Measurements from ENCODE around the gene PRDX5. TPM values are rescaled to one million over a fixed set of nuclear protein-coding genes. Genes with fewer than 3 reads are reported as not detected.

The PRDX5 gene
- total and polyA plus RNA-seq, 10 of the 15 experiments (the other 5 are each of a cell fraction or from before 2014, with no cell fraction given), result 95.7 to 406 (median 240) TPM

DNA sequence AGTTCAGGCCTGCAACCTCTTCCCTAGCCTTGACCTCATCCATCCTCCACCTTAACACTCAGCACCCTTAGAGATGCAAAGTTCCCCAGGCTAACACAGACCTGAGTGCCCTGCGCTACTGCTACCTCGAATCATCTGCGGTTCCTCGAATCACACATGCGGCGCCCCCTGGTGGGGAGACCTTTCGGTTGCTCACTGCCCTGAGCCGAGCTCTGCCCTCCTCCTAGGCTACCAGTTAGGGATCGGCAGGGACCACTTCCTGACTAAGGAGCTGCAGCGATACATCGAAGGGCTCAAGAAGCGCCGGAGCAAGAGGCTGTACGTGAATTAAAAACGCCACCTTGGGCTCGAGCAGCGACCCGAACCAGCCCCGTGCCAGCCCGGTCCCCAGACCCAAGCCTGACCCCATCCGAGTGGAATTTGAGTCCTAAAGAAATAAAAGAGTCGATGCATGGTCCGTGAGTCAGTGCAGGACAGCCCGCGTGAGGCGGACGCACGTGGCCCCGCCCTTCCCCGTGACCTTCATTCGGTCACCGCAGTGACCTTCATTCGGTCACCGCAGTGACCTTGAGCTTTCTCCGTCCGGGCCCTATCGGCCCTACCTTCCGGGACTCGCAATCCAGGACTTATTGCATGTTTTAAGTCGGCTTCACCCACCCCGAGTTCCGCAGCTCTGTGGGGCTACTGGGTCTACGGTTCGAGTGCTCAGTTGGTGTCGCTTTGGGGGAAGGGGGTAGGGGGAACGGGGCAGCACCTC is 13.4 kb upstream of the PRDX5 start (continued):
- TF ChIP-seq, protein P1, sequence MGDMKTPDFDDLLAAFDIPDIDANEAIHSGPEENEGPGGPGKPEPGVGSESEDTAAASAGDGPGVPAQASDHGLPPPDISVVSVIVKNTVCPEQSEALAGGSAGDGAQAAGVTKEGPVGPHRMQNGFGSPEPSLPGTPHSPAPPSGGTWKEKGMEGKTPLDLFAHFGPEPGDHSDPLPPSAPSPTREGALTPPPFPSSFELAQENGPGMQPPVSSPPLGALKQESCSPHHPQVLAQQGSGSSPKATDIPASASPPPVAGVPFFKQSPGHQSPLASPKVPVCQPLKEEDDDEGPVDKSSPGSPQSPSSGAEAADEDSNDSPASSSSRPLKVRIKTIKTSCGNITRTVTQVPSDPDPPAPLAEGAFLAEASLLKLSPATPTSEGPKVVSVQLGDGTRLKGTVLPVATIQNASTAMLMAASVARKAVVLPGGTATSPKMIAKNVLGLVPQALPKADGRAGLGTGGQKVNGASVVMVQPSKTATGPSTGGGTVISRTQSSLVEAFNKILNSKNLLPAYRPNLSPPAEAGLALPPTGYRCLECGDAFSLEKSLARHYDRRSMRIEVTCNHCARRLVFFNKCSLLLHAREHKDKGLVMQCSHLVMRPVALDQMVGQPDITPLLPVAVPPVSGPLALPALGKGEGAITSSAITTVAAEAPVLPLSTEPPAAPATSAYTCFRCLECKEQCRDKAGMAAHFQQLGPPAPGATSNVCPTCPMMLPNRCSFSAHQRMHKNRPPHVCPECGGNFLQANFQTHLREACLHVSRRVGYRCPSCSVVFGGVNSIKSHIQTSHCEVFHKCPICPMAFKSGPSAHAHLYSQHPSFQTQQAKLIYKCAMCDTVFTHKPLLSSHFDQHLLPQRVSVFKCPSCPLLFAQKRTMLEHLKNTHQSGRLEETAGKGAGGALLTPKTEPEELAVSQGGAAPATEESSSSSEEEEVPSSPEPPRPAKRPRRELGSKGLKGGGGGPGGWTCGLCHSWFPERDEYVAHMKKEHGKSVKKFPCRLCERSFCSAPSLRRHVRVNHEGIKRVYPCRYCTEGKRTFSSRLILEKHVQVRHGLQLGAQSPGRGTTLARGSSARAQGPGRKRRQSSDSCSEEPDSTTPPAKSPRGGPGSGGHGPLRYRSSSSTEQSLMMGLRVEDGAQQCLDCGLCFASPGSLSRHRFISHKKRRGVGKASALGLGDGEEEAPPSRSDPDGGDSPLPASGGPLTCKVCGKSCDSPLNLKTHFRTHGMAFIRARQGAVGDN (IDR thresholded peaks at IDR 0.05), result 0 out of 2 replicates have a peak, but pooled peaks have one; percentile 45
- TF ChIP-seq PAX8 (IDR thresholded peaks at IDR 0.05), result no peak

DNA sequence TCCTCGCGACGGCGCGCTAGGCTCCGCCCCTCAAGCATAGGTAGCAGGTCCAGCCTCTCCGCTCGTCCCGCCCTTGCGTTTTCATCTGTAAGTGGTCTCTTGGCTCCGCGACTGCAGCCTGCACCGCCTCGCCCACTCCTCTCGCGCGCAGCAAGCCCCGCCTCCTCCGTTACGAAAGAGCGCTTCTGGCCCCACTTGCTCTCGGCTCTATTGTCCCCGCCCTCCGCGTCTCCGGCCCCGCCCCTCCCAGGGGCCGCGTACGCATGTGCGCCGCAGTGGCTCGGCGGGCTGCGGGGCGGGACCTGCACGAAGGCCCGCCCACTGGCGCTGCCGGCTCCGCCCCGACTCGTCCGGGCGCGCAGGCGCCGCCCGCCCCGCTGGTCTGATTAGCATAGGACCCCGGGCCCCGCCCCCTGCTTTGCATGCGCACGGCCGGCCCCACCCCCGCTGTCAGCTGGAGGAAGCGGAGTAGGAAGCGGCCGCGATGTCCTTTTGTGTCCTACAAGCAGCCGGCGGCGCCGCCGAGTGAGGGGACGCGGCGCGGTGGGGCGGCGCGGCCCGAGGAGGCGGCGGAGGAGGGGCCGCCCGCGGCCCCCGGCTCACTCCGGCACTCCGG is 12.7 kb upstream of the PRDX5 start, which contains the start of gene ESRRA:
Gene ESRRA (plus strand): TSS at position 450 of the 616 bp plus-strand sequence. CDS start 1,656 bp downstream, outside the sequence.
- DNase-seq (ENCODE audit: low read depth, low spot score), result peak; percentile 94
- intact Hi-C loops (cut with micrococcal nuclease; ENCODE audit: unreplicated experiment), result loop anchor here (1.0 to 2.0 kb wide), 2 partner anchors 35 to 64 kb away; partner anchors contain the start of genes CCDC88B and FKBP2
- Histone ChIP-seq H3K79me2 (ENCODE audit: control insufficient read depth, insufficient read depth, low read length) (peaks cover 24% of the 10 kb centered on the region), H3K36me3 (ENCODE audit: control insufficient read depth in 2 of 2, insufficient read depth in 2 of 2, low read length in 1 of 2) (peaks cover 0 to 3% of the 10 kb centered on the region in 2 experiments; a peak in 2 of 4 replicates), H3K27me3 (replicated peaks in 1 of 2; ENCODE audit: control insufficient read depth in 2 of 2, insufficient read depth in 2 of 2, low read length in 1 of 2) (peaks cover 0 to 8% of the 10 kb centered on the region in 2 experiments; a peak in 2 of 4 replicates), H3K4me3 (peak within 1 kb of the TSS; percentile 78), H2AFZ (ENCODE audit: control insufficient read depth, low read depth, low read length) (peak within 1 kb of the TSS; percentile 63), H3K4me2 (ENCODE audit: control insufficient read depth, insufficient read depth) (peak within 1 kb of the TSS; percentile 99), H3K4me1 (ENCODE audit: control insufficient read depth, insufficient read depth, low read length) (peaks cover 25% of the 10 kb centered on the region), H3K9me3 (replicated peaks; ENCODE audit: control insufficient read depth, insufficient read depth, low read length) (no peaks in the 10 kb centered on the region), H3K27ac (ENCODE audit: control insufficient read depth, insufficient read depth) (peak within 1 kb of the TSS; percentile 90), H3K9ac (ENCODE audit: control insufficient read depth, insufficient read depth, low read length) (peak within 1 kb of the TSS; percentile 81), H4K20me1 (ENCODE audit: control insufficient read depth, insufficient read depth) (no peaks in the 10 kb centered on the region)
- WGBS (ENCODE audit: insufficient coverage, insufficient replicate concordance, low lambda C conversion rate, missing lambda C conversion rate), result 1% methylated on average over 40 of the region's 81 CpGs
- in situ Hi-C loops (cut with MboI), result no loop called here
- ATAC-seq, result peak; percentile 83
- CTCF ChIA-PET, result interaction anchor here (0.5 to 5.8 kb wide), 27 partner anchors 12 to 345 kb away, joined by 3 to 238 read pairs (median 5); partner anchors contain the start of genes BAD, CCDC88B, FERMT3 and FKBP2
- FAIRE-seq, result no peak
- POLR2A ChIA-PET, result interaction anchor here (0.6 to 5.8 kb wide), 21 partner anchors 12 to 346 kb away, joined by 3 to 70 read pairs (median 6); partner anchors contain the start of genes BAD, CCDC88B, FERMT3 and FKBP2
- SMC1A ChIA-PET (ENCODE audit: uncharacterized antibody, unreplicated experiment), result interaction anchor here (0.7 to 5.7 kb wide), 9 partner anchors 12 to 99 kb away, joined by 3 to 98 read pairs (median 4); partner anchors contain the start of genes FERMT3, FKBP2, PRDX5 and TRMT112
- BruUV-seq (replicated peaks), result no TSS peak
- RAD21 ChIA-PET (ENCODE audit: unreplicated experiment), result interaction anchor here (0.6 to 5.8 kb wide), 17 partner anchors 13 to 347 kb away, joined by 3 to 125 read pairs (median 6); partner anchors contain the start of genes FERMT3, FKBP2, GPR137 and NUDT22
- TF ChIP-seq, protein P2, sequence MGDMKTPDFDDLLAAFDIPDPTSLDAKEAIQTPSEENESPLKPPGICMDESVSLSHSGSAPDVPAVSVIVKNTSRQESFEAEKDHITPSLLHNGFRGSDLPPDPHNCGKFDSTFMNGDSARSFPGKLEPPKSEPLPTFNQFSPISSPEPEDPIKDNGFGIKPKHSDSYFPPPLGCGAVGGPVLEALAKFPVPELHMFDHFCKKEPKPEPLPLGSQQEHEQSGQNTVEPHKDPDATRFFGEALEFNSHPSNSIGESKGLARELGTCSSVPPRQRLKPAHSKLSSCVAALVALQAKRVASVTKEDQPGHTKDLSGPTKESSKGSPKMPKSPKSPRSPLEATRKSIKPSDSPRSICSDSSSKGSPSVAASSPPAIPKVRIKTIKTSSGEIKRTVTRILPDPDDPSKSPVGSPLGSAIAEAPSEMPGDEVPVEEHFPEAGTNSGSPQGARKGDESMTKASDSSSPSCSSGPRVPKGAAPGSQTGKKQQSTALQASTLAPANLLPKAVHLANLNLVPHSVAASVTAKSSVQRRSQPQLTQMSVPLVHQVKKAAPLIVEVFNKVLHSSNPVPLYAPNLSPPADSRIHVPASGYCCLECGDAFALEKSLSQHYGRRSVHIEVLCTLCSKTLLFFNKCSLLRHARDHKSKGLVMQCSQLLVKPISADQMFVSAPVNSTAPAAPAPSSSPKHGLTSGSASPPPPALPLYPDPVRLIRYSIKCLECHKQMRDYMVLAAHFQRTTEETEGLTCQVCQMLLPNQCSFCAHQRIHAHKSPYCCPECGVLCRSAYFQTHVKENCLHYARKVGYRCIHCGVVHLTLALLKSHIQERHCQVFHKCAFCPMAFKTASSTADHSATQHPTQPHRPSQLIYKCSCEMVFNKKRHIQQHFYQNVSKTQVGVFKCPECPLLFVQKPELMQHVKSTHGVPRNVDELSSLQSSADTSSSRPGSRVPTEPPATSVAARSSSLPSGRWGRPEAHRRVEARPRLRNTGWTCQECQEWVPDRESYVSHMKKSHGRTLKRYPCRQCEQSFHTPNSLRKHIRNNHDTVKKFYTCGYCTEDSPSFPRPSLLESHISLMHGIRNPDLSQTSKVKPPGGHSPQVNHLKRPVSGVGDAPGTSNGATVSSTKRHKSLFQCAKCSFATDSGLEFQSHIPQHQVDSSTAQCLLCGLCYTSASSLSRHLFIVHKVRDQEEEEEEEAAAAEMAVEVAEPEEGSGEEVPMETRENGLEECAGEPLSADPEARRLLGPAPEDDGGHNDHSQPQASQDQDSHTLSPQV (IDR thresholded peaks at IDR 0.05), result no peak
- TF ChIP-seq, protein P3, sequence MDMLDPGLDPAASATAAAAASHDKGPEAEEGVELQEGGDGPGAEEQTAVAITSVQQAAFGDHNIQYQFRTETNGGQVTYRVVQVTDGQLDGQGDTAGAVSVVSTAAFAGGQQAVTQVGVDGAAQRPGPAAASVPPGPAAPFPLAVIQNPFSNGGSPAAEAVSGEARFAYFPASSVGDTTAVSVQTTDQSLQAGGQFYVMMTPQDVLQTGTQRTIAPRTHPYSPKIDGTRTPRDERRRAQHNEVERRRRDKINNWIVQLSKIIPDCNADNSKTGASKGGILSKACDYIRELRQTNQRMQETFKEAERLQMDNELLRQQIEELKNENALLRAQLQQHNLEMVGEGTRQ (IDR thresholded peaks at IDR 0.05; ENCODE audit: borderline replicate concordance, low read depth, low read length), result no peak
- no peak for TF ChIP-seq EZH2 (IDR thresholded peaks at IDR 0.05; ENCODE audit: borderline replicate concordance, control insufficient read depth, low read depth, low read length)

Measured in GM12878 (cell line).